MCF 10A (cell line): ENCODE data around the gene ULK4. TPM values are rescaled to one million over a fixed set of nuclear protein-coding genes. Genes with fewer than 3 reads are reported as not detected.
"Not testable (repeated sequence)": the region's sequence is repeated elsewhere in the genome, so short reads cannot be mapped to it uniquely, and the experiment has no call there.

ENCODE experiments used
- BruUV-seq: library from RNA; stranded (reverse); fragments of 400-500 nt; replicated peaks from 2 replicates; lab custom pipeline; 2021; lab: Mats Ljungman, UMichigan
- CTCF ChIA-PET: fragments of 300-600 bp; sonication (Branson Sonifier 250); formaldehyde crosslinking; extraction: SDS; loops from one replicate; lab custom pipeline; 2021; ENCODE audit warnings: antibody characterized with exemption, inconsistent platforms; lab: Yijun Ruan, JAX
- POLR2A ChIA-PET: fragments of 300-600, 350-650 bp; sonication (Branson Sonifier 250); formaldehyde crosslinking; extraction: SDS; loops from one replicate; lab custom pipeline; 2020; ENCODE audit warnings: antibody characterized with exemption, inconsistent platforms; lab: Yijun Ruan, JAX
- DNase-seq: peaks from one replicate; pipeline ENCODE4 v3.0.0-alpha.2; 2018; ENCODE audit not compliant: unreplicated experiment
- H3K27ac Mint-ChIP-seq: one replicate; pipeline ENCODE4 v1.8.0; 2022; ENCODE audit warnings: mild to moderate bottlenecking, low read depth, mixed read lengths; ENCODE audit not compliant: unreplicated experiment
- H3K27me3 Mint-ChIP-seq: one replicate; pipeline ENCODE4 v1.8.0; 2022; ENCODE audit warnings: mixed read lengths; ENCODE audit not compliant: insufficient read depth, unreplicated experiment
- H3K36me3 Mint-ChIP-seq: one replicate; pipeline ENCODE4 v1.8.0; 2022; ENCODE audit warnings: mild to moderate bottlenecking, moderate library complexity, mixed read lengths; ENCODE audit not compliant: insufficient read depth, unreplicated experiment
- H3K4me1 Mint-ChIP-seq: one replicate; pipeline ENCODE4 v1.8.0; 2022; ENCODE audit warnings: mixed read lengths; ENCODE audit not compliant: insufficient read depth, unreplicated experiment
- H3K4me3 Mint-ChIP-seq: one replicate; pipeline ENCODE4 v1.8.0; 2022; ENCODE audit warnings: mild to moderate bottlenecking, moderate library complexity, mixed read lengths; ENCODE audit not compliant: unreplicated experiment
- H3K9me3 Mint-ChIP-seq: one replicate; pipeline ENCODE4 v1.8.0; 2022; ENCODE audit warnings: mixed read lengths; ENCODE audit not compliant: unreplicated experiment
- intact Hi-C: fragments of 100-400 bp; cut with micrococcal nuclease; formaldehyde crosslinking; loops from 2 replicates; pipeline ENCODE4 v1.14.1; 2022
- total RNA-seq: library from RNA; stranded (reverse); gene quantifications from 2 replicates; pipeline ENCODE4 v1.2.3, GENCODE V29; 2022
- TF ChIP-seq, protein P1 (sequence below): fragments of 200-600 bp; IDR thresholded peaks from one replicate; pipeline ENCODE4 v1.8.0; 2022; ENCODE audit warnings: antibody characterized with exemption, mild to moderate bottlenecking; ENCODE audit not compliant: unreplicated experiment

Gene ULK4
- total RNA-seq, 1 experiment from 2014 or later: 7.8 TPM

DNA sequence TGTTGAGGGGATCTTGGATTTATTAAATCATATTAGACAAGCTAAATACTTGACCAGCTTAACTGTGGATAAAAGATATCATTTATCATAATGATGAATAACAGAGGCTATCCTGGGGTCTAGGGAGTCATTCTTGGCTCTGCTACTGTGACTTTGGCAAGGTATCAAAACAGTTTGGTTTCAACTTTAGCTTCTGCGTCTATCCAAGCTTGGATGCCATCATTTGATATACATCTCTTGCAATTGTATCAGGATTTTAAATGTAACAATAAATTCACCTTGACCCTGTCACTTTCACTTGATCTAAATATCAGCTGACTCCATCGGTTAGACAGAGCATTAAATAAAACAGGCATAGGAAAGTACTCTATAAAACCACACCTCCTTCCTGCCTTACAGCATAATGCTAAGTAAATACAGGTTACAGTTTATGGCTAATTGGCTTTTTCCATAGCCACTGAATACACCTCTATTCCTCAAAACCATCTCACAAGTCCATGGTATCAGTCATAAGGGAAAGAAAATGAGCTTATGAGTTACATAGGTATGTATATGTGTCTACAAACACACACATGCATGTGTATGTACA is 499.7 kb downstream of the ULK4 start:
- TF ChIP-seq, protein P1, sequence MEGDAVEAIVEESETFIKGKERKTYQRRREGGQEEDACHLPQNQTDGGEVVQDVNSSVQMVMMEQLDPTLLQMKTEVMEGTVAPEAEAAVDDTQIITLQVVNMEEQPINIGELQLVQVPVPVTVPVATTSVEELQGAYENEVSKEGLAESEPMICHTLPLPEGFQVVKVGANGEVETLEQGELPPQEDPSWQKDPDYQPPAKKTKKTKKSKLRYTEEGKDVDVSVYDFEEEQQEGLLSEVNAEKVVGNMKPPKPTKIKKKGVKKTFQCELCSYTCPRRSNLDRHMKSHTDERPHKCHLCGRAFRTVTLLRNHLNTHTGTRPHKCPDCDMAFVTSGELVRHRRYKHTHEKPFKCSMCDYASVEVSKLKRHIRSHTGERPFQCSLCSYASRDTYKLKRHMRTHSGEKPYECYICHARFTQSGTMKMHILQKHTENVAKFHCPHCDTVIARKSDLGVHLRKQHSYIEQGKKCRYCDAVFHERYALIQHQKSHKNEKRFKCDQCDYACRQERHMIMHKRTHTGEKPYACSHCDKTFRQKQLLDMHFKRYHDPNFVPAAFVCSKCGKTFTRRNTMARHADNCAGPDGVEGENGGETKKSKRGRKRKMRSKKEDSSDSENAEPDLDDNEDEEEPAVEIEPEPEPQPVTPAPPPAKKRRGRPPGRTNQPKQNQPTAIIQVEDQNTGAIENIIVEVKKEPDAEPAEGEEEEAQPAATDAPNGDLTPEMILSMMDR: no peak
- Mint-ChIP-seq H3K36me3 (no peaks in the 10 kb centered on the region), H3K9me3 (no peaks in the 10 kb centered on the region), H3K4me1 (no peaks in the 10 kb centered on the region), H3K27me3 (no peaks in the 10 kb centered on the region), H3K27ac (no peak overlapping the region), H3K4me3 (no peak overlapping the region)
- intact Hi-C loops: no loop called here
- ChIA-PET POLR2A (interaction anchor here (0.7 kb wide), 1 partner anchor 69 kb away, joined by 3 read pairs; no protein-coding TSS in a partner anchor), CTCF (no interaction called here)
- no TSS peak for BruUV-seq
- DNase-seq: no peak

DNA sequence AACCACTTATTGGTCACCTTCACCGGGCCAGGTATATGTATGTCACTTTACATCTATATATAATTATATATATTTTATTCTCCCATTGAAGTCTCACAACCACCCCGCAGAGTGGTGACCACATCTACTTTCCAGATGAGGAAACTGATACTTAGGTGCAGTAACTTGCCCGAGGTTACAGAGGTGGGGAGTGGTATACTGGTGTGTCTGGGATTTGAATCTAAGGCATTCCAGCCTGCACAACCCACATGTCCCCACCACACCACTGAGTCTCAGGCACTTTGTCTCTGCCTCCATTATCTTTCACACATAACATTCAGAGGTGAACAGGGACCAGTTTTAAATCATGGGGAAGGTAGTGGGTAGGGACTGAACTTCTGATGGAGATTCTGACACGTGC is 501.2 kb downstream of the ULK4 start:
- CTCF ChIA-PET: interaction anchor here (1.2 kb wide), 1 partner anchor 876 kb away, joined by 4 read pairs; no protein-coding TSS in a partner anchor
- Mint-ChIP-seq H3K4me1 (no peaks in the 10 kb centered on the region), H3K27me3 (no peaks in the 10 kb centered on the region), H3K9me3 (no peaks in the 10 kb centered on the region), H3K36me3 (no peaks in the 10 kb centered on the region), H3K27ac (no peak overlapping the region), H3K4me3 (no peak overlapping the region)
- DNase-seq: no peak
- POLR2A ChIA-PET: no interaction called here
- no TSS peak for BruUV-seq
- TF ChIP-seq, protein P1: no peak
- intact Hi-C loops: no loop called here

DNA sequence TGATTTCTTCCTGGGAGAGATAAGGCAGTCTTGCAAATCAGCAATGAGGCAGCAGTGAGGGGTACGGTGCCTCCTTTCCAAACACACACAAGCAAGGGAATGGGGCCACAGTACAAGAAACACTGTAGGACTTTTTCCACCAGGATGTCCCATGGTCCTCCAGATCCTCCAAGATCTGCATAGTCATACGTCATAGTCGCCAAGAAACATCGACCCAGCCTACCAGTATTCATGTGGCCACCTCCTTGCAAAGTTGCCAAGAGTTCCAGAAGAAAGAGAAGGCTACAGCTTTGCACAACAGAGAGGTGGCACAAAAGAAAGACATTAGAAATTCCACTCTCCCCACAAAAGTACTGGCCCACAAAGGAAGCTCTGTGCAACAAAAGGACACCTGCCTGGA is 504.7 kb downstream of the ULK4 start:
- Mint-ChIP-seq H3K4me1 (no peaks in the 10 kb centered on the region), H3K9me3 (no peaks in the 10 kb centered on the region), H3K36me3 (no peaks in the 10 kb centered on the region), H3K27me3 (no peaks in the 10 kb centered on the region), H3K27ac (no peak overlapping the region), H3K4me3 (no peak overlapping the region)
- TF ChIP-seq, protein P1: no peak
- no TSS peak for BruUV-seq
- intact Hi-C loops: no loop called here
- POLR2A ChIA-PET: no interaction called here
- CTCF ChIA-PET: interaction anchor here (1.0 kb wide), 1 partner anchor 9 kb away, joined by 3 read pairs; no protein-coding TSS in a partner anchor
- no peak for DNase-seq

DNA sequence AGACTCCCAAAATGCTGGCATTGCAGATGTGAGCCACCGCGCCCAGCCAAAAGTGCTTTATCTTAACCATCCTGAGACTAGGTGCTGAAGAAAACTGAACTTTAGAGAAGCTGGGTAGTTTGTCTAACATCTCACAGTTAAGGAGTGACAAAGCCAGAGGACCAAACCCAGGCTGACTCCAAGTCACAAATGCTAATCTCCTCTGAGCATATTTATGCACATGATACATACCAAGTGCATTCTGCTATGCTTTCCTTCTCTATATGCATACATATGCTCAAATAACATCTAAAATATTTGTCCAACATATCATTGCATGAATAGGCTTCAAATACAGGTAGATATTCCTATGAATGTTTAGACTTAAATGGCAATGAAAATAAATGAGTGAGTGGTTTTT is 505.7 kb downstream of the ULK4 start:
- intact Hi-C loops: no loop called here
- ChIA-PET POLR2A (no interaction called here), CTCF (interaction anchor here (0.6 kb wide), 1 partner anchor 660 kb away, joined by 4 read pairs; no protein-coding TSS in a partner anchor)
- no peak for DNase-seq
- TF ChIP-seq, protein P1: no peak
- Mint-ChIP-seq H3K9me3 (no peaks in the 10 kb centered on the region), H3K4me1 (no peaks in the 10 kb centered on the region), H3K27ac (no peak overlapping the region), H3K36me3 (no peaks in the 10 kb centered on the region), H3K4me3 (no peak overlapping the region), H3K27me3 (no peaks in the 10 kb centered on the region)
- no TSS peak for BruUV-seq

DNA sequence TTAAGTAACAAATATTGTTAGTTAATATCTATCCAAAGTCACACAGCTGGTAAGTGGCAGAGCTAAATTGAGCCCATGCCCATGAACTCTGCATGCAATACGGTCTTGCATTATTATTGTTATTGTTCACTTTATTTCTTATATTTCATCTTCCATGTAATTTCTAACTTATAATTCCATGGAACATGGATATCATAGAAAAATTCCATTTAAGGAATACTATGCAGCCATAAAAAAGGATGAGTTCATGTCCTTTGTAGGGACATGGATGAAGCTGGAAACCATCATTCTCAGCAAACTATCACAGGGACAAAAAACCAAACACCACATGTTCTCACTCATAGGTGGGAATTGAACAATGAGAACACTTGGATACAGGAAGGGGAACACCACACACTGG is 508.3 kb downstream of the ULK4 start:
- H3K9me3 Mint-ChIP-seq, H3K4me1 Mint-ChIP-seq, H3K27ac Mint-ChIP-seq, CTCF ChIA-PET, H3K36me3 Mint-ChIP-seq, BruUV-seq, POLR2A ChIA-PET, DNase-seq, H3K27me3 Mint-ChIP-seq, intact Hi-C loops, H3K4me3 Mint-ChIP-seq: not testable (repeated sequence)
